ENCODE data around the gene TMEM79. TPM values are rescaled to one million over a fixed set of nuclear protein-coding genes. Genes with fewer than 3 reads are reported as not detected.

The TMEM79 gene
- total RNA-seq, 1 experiment from 2014 or later: 9.1 TPM

DNA sequence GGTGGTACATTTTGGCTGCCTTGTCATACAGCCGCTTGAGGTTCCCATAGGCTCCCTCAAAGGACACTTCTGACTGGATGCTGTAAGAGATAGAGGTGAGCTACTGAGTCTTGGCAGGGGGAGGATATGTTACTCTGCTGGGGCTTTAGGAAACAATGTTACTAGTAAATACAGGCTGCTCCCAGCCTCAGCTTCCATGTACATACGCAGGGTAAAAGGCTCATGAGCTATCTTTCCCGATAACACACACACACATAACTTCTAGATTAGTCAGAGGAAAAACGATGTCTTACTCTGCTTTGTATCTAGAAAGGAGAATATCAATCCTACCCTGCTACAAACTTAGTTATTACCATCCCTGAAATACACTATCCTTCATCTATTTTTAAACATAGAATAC lies 15.8 kb upstream of the TMEM79 start:
- TF ChIP-seq, protein P1, sequence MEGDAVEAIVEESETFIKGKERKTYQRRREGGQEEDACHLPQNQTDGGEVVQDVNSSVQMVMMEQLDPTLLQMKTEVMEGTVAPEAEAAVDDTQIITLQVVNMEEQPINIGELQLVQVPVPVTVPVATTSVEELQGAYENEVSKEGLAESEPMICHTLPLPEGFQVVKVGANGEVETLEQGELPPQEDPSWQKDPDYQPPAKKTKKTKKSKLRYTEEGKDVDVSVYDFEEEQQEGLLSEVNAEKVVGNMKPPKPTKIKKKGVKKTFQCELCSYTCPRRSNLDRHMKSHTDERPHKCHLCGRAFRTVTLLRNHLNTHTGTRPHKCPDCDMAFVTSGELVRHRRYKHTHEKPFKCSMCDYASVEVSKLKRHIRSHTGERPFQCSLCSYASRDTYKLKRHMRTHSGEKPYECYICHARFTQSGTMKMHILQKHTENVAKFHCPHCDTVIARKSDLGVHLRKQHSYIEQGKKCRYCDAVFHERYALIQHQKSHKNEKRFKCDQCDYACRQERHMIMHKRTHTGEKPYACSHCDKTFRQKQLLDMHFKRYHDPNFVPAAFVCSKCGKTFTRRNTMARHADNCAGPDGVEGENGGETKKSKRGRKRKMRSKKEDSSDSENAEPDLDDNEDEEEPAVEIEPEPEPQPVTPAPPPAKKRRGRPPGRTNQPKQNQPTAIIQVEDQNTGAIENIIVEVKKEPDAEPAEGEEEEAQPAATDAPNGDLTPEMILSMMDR (conservative IDR thresholded peaks at IDR 0.05; ENCODE audit: low read depth, low read length): no peak
- TF ChIP-seq EZH2 (IDR thresholded peaks at IDR 0.05; ENCODE audit: borderline replicate concordance, low read depth, low read length, poor library complexity, severe bottlenecking): no peak
- Histone ChIP-seq H3K4me3 (ENCODE audit: low read depth, low read length, poor library complexity, severe bottlenecking) (no peak overlapping the region), H3K27ac (ENCODE audit: low read depth, low read length, poor library complexity, severe bottlenecking) (no peak overlapping the region), H3K9me3 (ENCODE audit: low read depth, low read length, poor library complexity, severe bottlenecking) (no peaks in the 10 kb centered on the region), H3K36me3 (ENCODE audit: insufficient read depth, low read length, poor library complexity, severe bottlenecking) (peaks cover 90% of the 10 kb centered on the region), H3K27me3 (replicated peaks; ENCODE audit: insufficient read depth, low read depth, low read length, poor library complexity) (no peaks in the 10 kb centered on the region), H3K4me1 (ENCODE audit: insufficient read depth, low read length, poor library complexity, severe bottlenecking) (no peaks in the 10 kb centered on the region)
- POLR2A ChIA-PET (ENCODE audit: low non-redundant PET): interaction anchor here (0.6 kb wide), 1 partner anchor 33 kb away, joined by 3 read pairs; no protein-coding TSS in a partner anchor
- no peak for DNase-seq (ENCODE audit: low spot score)
- no TSS peak for BruUV-seq (replicated peaks)
- intact Hi-C loops (cut with micrococcal nuclease; ENCODE audit: unreplicated experiment): no loop called here
- CTCF ChIA-PET: no interaction called here

DNA sequence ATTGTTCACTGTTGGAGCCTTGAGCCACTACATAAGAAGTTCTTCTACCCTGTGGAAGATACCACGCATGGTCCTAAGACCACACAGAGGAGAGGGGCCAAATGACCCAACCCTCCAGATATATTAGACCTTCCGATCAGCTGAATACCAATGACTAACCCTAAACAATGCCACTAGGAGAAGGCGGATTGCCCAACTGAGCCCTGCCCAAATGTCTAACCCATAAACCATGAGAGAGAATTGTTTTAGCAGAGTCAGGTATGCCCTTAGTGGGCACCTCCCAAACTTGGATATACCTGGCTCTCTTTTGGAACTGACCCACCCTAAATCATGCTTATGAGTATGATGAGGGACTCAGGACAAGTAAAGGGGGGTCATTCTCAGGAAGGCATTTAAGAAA lies 13.8 kb upstream of the TMEM79 start:
- intact Hi-C loops (cut with micrococcal nuclease; ENCODE audit: unreplicated experiment): loop anchor here (10.0 kb wide), 1 partner anchor 64 kb away; the partner anchor contains the start of genes CCT3 and TSACC
- H3K27ac ChIP-seq (ENCODE audit: low read depth, low read length, poor library complexity, severe bottlenecking): no peak overlapping the region
- DNase-seq (ENCODE audit: low spot score): no peak
- no peak overlapping the region for H3K4me3 ChIP-seq (ENCODE audit: low read depth, low read length, poor library complexity, severe bottlenecking)
- ChIA-PET CTCF (no interaction called here), POLR2A (ENCODE audit: low non-redundant PET) (interaction anchor here (0.6 kb wide), 1 partner anchor 12 kb away, joined by 3 read pairs; the partner anchor contains the start of gene SMG5)
- H3K27me3 ChIP-seq (replicated peaks; ENCODE audit: insufficient read depth, low read depth, low read length, poor library complexity): no peaks in the 10 kb centered on the region
- TF ChIP-seq, protein P1 (conservative IDR thresholded peaks at IDR 0.05; ENCODE audit: low read depth, low read length): no peak
- no peak for TF ChIP-seq EZH2 (IDR thresholded peaks at IDR 0.05; ENCODE audit: borderline replicate concordance, low read depth, low read length, poor library complexity, severe bottlenecking)
- H3K36me3 ChIP-seq (ENCODE audit: insufficient read depth, low read length, poor library complexity, severe bottlenecking): peaks cover 91% of the 10 kb centered on the region
- H3K4me1 ChIP-seq (ENCODE audit: insufficient read depth, low read length, poor library complexity, severe bottlenecking): no peaks in the 10 kb centered on the region
- H3K9me3 ChIP-seq (ENCODE audit: low read depth, low read length, poor library complexity, severe bottlenecking): no peaks in the 10 kb centered on the region
- BruUV-seq (replicated peaks): no TSS peak

DNA sequence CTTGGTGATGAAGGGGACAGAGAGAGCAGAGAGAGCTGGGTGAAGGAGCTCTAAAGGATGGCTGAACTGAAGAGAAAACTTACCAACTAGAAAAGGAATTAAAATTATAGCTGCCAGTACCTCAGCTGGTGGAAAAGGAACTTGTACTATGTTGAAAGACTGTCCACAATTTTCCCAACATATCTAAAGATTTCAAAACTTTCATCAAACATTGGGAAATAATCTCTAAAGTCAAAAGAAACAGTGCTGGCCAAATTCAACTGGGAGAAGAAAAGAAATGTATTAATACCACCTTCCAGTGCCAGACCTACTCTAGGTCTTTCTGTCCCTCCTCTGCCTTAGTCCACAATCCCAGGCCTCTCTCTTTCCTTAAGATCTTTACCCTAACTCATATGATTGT lies 7.6 kb upstream of the TMEM79 start:
- H3K4me1 ChIP-seq (ENCODE audit: insufficient read depth, low read length, poor library complexity, severe bottlenecking): peaks cover 8% of the 10 kb centered on the region
- no peak for DNase-seq (ENCODE audit: low spot score)
- BruUV-seq (replicated peaks): no TSS peak
- CTCF ChIA-PET: interaction anchor here (0.7 kb wide), 1 partner anchor 131 kb away, joined by 10 read pairs; no protein-coding TSS in a partner anchor
- TF ChIP-seq, protein P1 (conservative IDR thresholded peaks at IDR 0.05; ENCODE audit: low read depth, low read length): no peak
- TF ChIP-seq EZH2 (IDR thresholded peaks at IDR 0.05; ENCODE audit: borderline replicate concordance, low read depth, low read length, poor library complexity, severe bottlenecking): no peak
- no peak overlapping the region for H3K4me3 ChIP-seq (ENCODE audit: low read depth, low read length, poor library complexity, severe bottlenecking)
- no peak overlapping the region for H3K27ac ChIP-seq (ENCODE audit: low read depth, low read length, poor library complexity, severe bottlenecking)
- no peaks in the 10 kb centered on the region for H3K27me3 ChIP-seq (replicated peaks; ENCODE audit: insufficient read depth, low read depth, low read length, poor library complexity)
- intact Hi-C loops (cut with micrococcal nuclease; ENCODE audit: unreplicated experiment): loop anchor here (10.0 kb wide), 1 partner anchor 58 kb away; the partner anchor contains the start of genes CCT3 and TSACC
- POLR2A ChIA-PET (ENCODE audit: low non-redundant PET): no interaction called here
- peaks cover 87% of the 10 kb centered on the region for H3K36me3 ChIP-seq (ENCODE audit: insufficient read depth, low read length, poor library complexity, severe bottlenecking)
- H3K9me3 ChIP-seq (ENCODE audit: low read depth, low read length, poor library complexity, severe bottlenecking): no peaks in the 10 kb centered on the region

Measured in A673 (cell line).